Neural crest cell (in vitro differentiated cells): ENCODE data around the gene KRTAP10-11. TPM values are rescaled to one million over a fixed set of nuclear protein-coding genes. Genes with fewer than 3 reads are reported as not detected.

Source experiments
- DNase-seq: peaks from one replicate; pipeline ENCODE4 v3.0.0; 2021; ENCODE audit warnings: low read depth, mixed read lengths, low spot score
- H3K27ac Mint-ChIP-seq: one replicate; pipeline ENCODE4 v1.8.0; 2021; ENCODE audit warnings: mild to moderate bottlenecking, mixed read lengths; ENCODE audit not compliant: unreplicated experiment
- H3K27me3 Mint-ChIP-seq: 2 replicates; pipeline ENCODE4 v1.8.0; 2021; ENCODE audit warnings: low read depth, mild to moderate bottlenecking, mixed read lengths
- H3K36me3 Mint-ChIP-seq: 2 replicates; pipeline ENCODE4 v1.8.0; 2021; ENCODE audit warnings: low read depth, mild to moderate bottlenecking, mixed read lengths
- H3K4me1 Mint-ChIP-seq: 2 replicates; pipeline ENCODE4 v1.8.0; 2021; ENCODE audit warnings: mixed read lengths
- H3K4me3 Mint-ChIP-seq: one replicate; pipeline ENCODE4 v1.8.0; 2021; ENCODE audit warnings: mild to moderate bottlenecking, mixed read lengths
- H3K9me3 Mint-ChIP-seq: 2 replicates; pipeline ENCODE4 v1.8.0; 2021; ENCODE audit warnings: mixed read lengths
- CTCF ChIP-seq: fragments of 200-600 bp; sonication (generic); conservative IDR thresholded peaks from 2 replicates; pipeline ENCODE4 v1.5.0; 2021; ENCODE audit warnings: antibody characterized with exemption, mild to moderate bottlenecking
- total RNA-seq: library from RNA; stranded (reverse); gene quantifications from 2 replicates; pipeline ENCODE4 v1.2.1, GENCODE V29; 2021

Gene KRTAP10-11
- total RNA-seq, 1 donor from 2014 or later, result not detected

GRCh38 chr21:44696572-44696971, 50.4 kb downstream of the KRTAP10-11 start:
- peaks cover 39% of the 10 kb centered on the region for H3K4me1 Mint-ChIP-seq
- H3K27me3 Mint-ChIP-seq, result peaks cover 42% of the 10 kb centered on the region
- peaks cover 6% of the 10 kb centered on the region for H3K9me3 Mint-ChIP-seq
- H3K36me3 Mint-ChIP-seq, result peaks cover 6% of the 10 kb centered on the region
- DNase-seq, result no peak
- no peak overlapping the region for H3K27ac Mint-ChIP-seq
- TF ChIP-seq CTCF, result no peak
- no peak overlapping the region for H3K4me3 Mint-ChIP-seq

Other genes with a start within 250 kb of the KRTAP10-11 start
- gene LRRC3, start 190.9 kb upstream of the KRTAP10-11 start, total RNA-seq, result 9.6 and 10.1 TPM in 2 replicates
- not detected in 2 replicates for gene KRTAP10-1, start 106.2 kb upstream of the KRTAP10-11 start, total RNA-seq
- gene KRTAP10-2, start 94.9 kb upstream of the KRTAP10-11 start, total RNA-seq, result not detected in 2 replicates
- gene KRTAP10-3, start 87.6 kb upstream of the KRTAP10-11 start, total RNA-seq, result not detected in 2 replicates
- gene KRTAP10-4, start 72.7 kb upstream of the KRTAP10-11 start, total RNA-seq, result not detected in 2 replicates
- not detected in 2 replicates for gene KRTAP10-5, start 65.8 kb upstream of the KRTAP10-11 start, total RNA-seq
- not detected in 2 replicates for gene KRTAP10-6, start 53.9 kb upstream of the KRTAP10-11 start, total RNA-seq
- gene KRTAP10-7, start 45.8 kb upstream of the KRTAP10-11 start, total RNA-seq, result not detected in 2 replicates
- gene KRTAP10-8, start 34.3 kb upstream of the KRTAP10-11 start, total RNA-seq, result not detected in 2 replicates
- gene KRTAP10-9, start 19.3 kb upstream of the KRTAP10-11 start, total RNA-seq, result not detected in 2 replicates
- gene KRTAP10-10, start 9.1 kb upstream of the KRTAP10-11 start, total RNA-seq, result not detected in 2 replicates
- gene KRTAP12-4, start 8.2 kb downstream of the KRTAP10-11 start, total RNA-seq, result not detected in 2 replicates
- gene KRTAP12-3, start 11.5 kb downstream of the KRTAP10-11 start, total RNA-seq, result not detected in 2 replicates
- gene KRTAP12-2, start 20.5 kb downstream of the KRTAP10-11 start, total RNA-seq, result not detected in 2 replicates
- not detected in 2 replicates for gene KRTAP12-1, start 35.7 kb downstream of the KRTAP10-11 start, total RNA-seq
- not detected in 2 replicates for gene KRTAP10-12, start 50.8 kb downstream of the KRTAP10-11 start, total RNA-seq
- gene TSPEAR, start 65.2 kb downstream of the KRTAP10-11 start, total RNA-seq, result not detected in 2 replicates
- gene UBE2G2, start 155.4 kb downstream of the KRTAP10-11 start, total RNA-seq, result 108 and 111 TPM in 2 replicates
- 92.1 and 97.7 TPM in 2 replicates for gene SUMO3, start 171.6 kb downstream of the KRTAP10-11 start, total RNA-seq
- 164 and 169 TPM in 2 replicates for gene PTTG1IP, start 227.3 kb downstream of the KRTAP10-11 start, total RNA-seq